Activated CD8-positive, alpha-beta memory T cell treated with anti-CD3 and anti-CD28 coated beads for 1 hour (primary cell): ENCODE results near the gene GPR146.
"Not testable (repeated sequence)": the region's sequence is repeated elsewhere in the genome, so short reads cannot be mapped to it uniquely, and the experiment has no call there.

Experiments used
- DNase-seq, 2 donors: peaks; one replicate each; pipeline ENCODE4 v3.0.0-alpha.2; 2020; ENCODE audit warnings: low read depth in 1 of 2; ENCODE audit errors: extremely low read depth in 1 of 2

Gene GPR146

DNA sequence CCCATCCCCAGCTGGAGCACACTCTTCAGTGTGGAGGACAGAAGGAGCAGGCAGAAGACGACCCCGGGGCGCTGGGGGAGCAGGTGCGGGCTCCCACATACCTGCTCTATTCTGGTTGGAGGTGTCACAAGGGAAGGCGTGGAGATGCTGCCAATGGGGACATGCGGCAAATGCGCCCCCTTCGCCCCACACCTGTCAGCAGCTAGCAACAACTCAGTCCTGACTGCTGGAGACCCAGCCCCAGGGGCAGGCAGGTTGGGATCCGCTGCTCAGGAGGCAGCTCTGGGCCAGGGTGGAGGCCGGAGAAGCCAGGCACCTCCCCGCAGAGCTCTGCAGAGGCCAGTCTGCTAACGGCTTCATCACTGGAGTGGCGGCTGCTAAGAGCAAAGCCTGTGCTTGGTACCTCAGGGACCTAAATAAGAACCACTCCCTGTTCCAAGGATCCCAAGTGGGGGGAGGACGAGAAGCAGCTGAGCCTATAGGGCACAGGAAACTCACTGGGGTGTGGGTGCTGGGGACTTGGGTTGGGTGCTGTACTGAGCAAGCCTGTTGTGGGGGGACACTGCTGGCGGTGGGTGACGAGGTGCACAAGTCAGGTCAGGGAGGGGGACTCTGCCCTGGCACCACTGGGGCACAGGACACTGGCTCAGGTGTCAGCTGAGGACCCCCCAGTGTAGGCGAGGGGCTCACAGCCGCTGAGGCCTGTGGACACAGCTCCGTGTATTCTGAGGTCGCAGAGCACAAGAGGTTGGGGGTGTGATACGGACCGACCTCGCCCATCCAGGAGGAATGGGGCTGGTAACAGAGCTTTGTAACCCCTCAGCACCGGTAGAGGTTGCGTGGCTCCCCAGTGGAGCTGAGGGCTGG lies 19.2 kb upstream of the GPR146 start:
- no peak for DNase-seq

DNA sequence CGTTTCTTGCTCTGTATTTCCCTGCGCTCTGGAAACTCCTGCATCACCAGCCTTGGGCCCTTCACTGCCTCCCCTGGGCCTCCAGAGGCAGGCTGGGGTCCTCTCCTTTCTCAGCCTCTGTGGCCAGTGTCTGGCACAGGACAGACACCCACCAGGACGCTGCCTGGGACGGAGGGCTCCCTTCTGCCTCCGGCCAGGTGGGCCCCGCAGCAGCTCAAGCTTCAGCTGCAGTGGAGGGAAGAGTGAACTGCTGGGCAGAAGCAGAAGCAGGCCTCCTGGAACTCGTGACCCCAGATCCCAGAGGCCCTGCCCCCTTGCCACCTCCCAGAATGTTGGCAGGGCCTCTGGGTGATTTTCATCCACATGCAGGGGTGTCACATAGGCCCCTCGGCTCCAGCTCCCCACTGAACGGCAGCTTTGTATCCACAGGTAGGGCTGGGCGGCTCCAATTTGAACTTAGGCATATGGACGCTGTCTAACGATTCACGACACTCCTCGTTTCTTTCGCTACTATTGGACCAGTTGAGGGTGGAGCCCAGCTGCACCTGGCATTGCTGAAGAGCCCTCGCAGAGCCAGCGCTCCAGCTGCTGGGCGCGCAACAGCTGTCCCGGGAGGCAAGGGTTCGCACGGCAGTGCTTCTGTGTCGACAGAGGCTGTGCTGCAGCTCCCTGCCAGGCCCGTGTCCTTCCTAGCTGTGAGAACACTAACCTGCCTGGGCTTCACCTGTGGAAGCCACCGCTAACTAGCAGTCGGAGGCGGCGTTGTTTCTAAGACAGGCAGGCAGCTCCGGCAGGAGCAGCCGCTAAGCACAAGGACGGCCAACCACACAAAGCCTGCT lies 18.4 kb upstream of the GPR146 start:
- no peak for DNase-seq

DNA sequence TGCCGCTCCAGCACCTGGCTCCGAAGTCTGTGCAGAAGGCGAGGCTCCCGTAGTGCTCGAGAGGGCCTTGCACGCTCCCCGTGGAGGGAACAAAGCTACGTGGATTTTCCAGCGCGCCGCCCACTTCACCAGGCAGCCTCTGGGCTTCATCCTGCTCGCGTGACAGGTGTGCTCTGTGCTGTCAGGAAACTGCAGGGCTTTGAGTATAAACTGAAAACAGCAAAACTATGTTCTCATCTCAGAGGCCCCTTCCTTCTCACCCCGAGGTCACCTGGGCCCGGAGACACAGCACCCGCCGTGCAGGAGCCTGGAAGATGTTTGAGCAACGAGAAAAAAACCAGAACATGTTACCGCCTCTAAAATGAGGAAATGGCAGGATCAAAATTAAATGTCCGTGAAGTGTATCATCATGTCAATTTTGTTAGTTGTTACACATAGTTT lies 17.6 kb upstream of the GPR146 start:
- no peak for DNase-seq

DNA sequence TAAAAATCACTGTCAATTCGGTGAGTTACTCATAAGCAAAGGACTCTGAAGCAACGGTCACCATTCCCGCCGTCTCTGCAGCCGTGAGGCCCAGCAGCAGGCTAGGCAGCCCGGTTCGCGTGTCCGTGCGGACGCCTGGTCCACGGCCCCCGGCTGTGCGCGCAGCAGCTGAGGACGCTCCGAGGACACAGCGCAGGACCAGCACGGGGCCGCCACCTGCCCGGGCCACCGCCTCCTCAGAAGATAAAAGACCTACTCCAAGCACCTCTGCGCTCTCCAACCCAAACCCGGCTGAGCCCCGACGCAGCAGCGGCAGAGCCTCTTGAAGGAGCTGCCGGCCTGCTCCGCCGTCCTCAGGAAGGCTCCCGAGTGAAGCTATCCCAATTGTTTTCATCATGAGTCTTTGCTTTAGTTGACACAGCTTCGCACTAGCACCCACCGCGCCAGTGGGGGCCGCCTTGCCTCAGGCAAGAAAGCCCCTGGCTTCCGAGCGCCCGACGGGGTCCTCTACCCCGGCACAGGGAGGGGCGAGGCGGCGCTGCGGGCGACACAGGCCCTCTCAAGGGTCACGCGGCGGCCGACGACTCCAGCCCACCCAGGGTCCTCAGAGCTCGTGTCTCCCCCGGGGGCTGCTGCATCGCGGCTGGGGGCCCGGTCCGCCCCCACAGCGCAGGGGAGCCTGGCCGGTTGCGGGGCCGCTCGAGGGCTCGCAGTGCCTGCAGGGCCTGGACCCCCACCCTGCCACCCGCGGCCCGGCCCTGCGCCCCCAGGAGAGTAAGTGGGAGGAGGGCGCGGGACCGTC lies 16.9 kb upstream of the GPR146 start:
- DNase-seq, result no peak

DNA sequence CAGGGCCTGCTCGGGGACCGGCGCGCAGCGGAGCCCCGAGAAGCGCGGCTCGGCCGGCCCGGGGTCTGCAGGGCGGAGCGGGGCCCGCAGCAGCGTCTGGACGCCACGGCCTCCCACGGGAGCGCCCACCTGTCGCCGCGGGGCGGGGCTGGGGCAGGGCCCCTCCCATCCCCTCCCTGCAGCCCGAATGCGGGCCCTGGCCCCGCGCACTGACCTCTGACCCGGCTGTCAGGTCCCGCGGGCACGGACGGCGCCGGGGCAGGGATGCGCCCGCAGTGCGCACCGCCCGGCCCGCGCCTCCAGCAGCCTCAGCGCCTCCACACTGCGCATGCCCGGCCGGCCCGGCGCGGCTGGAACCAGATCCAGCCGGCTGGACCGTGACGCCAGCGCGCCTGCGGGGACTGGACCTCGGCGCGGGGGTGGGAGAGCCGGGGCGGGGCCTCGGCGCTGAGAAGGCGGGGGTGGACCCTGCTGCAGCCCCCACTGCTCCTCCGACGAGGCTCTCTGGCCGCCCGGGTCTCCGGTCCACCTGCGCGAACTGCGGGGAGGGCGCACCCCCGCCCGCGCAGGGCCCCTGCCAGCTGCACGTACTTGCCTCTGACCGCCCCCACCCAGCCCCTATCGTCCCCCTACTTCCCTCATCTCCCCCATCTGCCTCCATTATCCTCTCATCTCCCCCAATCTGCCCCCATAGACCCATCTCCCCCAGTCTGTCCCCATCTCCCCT lies 16.1 kb upstream of the GPR146 start:
- peak in 1 of 2 donors; percentile 62 for DNase-seq

DNA sequence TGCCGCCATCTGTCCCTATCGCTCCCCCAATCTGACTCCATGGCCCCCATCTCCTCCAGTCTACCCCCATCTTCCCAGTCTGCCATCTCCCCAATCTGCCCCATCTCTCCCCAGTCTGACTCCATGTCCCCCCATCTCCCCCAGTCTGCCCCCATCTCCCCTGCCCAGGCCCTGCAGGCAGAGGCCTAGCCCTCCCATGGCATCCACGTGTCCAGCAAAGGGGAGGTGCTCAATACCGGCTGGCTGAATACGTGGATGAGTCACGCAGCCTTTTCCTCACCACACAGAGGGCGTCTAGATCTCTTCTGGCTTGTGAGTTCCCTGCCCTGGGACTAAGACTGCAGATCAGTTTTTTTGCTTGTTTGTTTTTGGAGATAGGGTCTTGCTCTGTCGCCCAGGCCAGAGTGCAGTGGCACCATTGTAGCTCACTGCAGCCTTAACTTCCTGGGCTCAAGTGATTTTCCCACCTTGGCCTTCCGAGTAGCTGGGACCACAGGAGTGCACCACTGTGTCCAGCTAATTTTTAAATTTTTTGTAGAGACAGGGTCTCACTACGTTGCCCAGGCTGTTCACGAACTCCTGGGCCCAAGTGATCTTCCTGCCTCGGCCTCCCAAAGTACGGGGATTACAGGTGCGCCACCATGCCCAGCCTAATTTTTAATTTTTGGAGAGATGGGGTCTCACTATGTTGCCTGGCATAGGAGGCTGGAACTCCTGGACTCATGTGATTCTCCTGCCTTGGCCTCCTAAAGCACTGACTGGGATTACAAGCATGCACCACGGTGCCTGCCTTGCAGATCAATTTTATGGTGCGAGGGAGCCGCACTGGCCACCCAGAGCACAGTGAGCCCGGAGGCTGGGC lies 15.3 kb upstream of the GPR146 start:
- DNase-seq, result peak in 1 of 2 donors; percentile 31

DNA sequence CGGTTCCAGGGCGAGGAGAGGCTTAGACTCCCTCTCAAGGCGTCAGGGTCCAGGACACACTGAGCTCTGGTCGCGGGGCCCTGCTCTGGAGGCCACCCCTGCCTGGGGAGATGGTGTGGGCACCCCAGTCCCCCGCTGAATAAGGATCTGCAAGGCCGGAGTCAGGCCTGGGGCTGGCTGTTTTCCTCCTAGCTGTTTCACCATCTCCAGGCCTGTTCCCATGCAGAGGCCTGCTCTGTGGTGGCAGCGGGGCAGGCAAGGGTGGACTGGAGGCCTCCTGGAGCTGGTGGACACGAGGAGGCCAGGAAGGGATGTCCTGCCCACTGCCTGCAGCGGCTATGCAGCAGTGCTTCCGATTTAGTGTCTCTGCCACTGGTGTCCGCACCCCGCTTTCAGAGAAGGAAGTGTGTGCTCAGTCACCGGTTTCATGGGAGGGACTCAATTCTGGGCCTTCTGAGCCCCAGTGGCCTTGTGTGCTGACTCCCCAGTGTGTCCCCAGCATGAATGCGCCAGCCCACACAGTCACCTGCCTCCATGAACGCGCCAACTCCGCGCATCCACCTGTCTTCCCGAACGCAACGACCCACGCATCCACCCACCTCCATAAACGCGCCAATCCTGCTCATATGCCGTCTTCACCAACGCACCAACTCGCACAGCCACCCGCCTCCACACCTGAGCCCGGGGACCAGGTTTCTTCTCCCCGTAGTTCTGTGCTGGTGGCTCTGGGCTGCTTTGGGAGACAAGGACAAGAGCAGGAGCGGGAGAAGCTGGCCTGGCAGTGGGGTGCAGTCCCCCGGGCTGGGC lies 14.5 kb upstream of the GPR146 start:
- no peak for DNase-seq

DNA sequence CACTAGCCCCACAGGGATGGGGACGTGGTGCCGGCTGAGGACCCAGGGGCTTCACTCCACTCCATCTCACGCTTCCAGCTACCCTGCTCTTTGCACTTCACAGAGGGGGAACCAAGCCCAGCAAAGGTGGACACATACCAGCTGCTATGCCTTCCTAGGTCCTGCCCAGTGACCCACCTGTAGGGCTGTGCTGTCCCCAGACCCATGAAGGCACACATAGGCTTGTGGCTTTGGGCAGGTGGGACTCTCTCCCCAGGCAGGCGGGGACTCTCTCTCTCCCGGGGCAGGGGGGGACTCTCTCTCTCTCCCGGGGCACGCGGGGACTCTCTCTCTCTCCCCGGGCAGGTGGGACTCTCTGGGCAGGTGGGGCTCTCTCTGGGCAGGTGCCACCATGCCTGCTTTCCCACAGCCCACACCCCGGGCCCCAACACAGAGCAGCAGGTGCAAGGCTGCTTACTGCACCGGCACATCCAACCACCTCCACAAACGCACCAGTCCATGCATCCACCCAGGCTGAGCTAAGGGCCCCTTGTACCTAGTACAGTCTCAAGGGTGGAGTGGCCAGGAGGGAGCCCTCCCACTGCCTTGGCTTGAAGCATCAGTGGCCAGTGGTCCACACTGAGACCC lies 13.8 kb upstream of the GPR146 start:
- DNase-seq, result no peak

DNA sequence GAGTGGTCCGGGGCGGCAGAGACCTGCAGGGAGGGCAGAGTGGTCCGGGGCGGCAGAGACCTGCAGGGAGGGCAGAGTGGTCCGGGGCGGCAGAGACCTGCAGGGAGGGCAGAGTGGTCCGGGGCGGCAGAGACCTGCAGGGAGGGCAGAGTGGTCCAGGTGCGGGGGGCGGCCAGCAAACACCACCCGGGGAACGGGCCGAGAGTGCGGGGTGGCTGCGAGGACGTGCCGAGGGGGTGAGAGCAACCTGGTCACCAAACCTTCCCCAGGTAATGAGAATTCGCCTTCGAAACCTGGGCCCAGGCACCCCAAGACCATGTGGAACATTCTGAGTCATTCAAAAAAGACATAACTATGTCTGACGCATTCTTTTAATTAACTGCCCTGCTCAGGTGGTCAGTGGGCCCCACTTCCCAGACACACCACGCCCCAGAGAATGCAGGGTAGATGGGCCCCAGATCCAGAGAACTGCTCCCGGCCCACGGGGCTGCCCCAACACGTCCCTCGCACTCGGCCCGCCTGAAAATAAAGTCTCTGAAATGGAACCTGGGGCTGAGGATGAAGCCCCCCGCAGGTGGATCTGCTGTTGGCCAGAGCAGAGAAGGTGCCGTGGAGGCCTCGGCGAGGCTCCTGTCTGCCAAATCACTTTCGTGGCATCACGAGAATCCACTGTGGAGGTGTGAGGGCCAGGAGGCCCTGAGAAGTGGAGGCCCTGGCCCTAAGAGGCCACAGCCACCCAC lies 12.5 kb upstream of the GPR146 start:
- no peak for DNase-seq

DNA sequence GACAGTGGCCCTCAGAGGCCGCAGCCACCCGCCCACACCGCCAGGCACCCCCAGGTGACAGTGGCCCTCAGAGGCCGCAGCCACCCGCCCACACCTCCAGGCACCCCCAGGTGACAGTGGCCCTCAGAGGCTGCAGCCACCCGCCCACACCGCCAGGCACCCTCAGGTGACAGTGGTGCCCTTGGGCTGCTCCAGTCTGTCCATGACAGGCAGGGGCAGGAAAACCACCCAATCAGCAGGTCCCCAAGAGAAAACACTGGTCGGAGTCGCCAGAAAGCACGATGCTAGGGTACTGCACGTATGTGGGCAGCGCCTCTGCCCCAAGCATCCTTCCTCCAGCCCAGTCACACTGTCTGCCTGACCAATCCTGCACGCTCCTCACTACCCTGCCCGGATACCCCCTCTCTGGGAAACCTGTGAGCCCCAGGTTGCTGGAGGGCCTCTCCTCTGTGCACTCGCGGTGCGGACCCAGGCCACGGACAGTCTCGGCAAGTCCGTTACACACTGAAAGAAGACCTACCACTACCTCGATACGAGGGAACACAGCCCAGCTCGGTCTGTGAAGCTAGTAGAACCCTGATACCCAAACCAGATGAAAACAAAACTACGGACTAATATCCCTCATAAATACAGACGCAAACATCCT lies 11.7 kb upstream of the GPR146 start:
- DNase-seq, result no peak

DNA sequence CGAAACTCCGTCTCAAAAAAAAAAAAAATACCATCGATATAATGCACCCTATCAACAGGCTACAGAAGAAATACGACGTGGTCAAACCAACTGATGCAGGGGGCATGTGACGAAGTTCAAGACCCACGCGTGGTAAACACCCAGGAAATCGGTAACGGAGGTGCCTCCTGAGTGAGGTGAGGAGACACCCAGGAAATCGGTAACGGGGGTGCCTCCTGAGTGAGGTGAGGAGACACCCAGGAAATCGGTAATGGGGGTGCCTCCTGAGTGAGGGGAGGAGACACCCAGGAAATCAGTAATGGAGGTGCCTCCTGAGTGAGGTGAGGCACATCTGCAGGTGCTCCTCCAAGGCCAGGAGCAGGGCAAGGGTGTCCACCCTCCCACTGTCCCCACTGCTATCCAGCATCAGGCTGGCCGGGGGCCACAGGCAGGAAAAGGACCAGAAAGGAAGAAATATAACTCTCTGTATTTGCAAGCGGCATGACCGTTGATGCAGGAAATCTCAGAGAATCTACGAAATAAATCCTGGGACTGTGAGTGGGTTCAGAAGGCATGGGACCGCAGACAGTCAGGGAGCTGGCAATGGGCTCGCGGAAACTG lies 10.7 kb upstream of the GPR146 start:
- DNase-seq, result no peak

DNA sequence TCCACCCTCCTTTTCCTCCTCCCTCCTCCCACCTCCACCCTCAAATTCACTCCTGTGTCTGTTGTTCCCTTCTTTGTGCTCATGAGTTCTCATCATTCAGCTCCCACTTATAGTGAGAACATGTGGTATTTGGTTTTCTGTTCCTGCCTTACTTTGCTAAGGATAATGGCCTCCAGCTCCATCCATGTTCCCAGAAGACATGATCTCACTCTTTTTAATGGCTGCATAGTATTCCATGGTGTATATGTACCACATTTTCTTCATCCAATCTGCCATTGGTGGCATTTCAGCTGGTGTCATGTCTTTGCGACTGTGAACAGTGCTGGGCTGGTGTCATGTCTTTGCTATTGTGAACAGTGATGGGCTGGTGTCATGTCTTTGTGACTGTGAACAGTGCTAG lies 9.6 kb upstream of the GPR146 start:
- not testable (repeated sequence) for DNase-seq

DNA sequence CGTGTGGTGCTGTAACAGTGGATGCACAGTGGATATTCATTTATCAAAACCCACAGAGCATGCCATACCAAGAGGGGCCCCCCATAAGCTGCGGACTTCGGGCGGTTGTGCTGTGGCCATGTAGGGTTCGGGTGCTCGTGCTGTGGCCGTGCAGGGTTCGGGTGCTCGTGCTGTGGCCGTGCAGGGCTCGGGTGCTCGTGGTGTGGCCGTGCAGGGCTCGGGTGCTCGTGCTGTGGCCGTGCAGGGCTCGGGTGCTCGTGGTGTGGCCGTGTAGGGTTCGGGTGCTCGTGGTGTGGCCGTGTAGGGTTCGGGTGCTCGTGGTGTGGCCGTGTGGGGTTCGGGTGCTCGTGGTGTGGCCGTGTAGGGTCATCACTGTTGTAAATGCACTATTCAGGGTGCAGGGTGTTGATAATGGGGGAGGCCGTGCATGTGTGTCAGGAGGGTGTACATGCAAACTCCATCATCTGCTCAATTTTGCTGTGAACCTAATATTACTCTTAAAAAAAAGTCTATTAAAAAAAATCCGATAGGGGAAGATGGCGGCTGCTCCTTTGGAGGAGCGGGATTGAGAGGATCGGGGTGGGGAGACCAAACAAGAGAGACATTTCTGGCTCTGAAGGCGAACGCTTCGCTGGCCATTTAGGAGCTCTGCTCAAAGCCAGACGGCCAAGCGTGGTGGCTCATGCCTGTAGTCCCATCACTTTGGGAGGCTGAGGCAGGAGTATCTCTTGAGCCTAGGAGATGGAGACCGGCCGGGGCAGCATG lies 8.0 kb upstream of the GPR146 start:
- not testable (repeated sequence) for DNase-seq

DNA sequence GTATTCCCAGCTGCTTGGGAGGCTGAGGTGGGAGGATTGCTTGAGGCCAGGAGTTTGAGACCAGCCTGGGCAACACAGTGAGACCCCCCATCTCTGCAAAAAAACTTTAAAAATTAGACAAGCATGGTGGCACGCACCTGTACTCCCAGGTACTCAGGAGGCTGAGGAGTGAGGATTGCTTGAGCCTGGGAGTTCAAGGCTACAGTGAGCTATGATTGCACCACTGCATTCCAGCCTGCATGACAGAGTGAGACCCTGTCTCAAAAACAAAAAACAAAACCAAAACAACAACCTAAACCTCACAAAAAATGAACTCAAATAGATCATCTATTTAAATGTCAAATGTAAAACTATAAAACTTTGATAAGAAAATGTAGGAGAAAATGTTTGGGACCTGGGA lies 4.1 kb upstream of the GPR146 start:
- DNase-seq, result not testable (repeated sequence)

DNA sequence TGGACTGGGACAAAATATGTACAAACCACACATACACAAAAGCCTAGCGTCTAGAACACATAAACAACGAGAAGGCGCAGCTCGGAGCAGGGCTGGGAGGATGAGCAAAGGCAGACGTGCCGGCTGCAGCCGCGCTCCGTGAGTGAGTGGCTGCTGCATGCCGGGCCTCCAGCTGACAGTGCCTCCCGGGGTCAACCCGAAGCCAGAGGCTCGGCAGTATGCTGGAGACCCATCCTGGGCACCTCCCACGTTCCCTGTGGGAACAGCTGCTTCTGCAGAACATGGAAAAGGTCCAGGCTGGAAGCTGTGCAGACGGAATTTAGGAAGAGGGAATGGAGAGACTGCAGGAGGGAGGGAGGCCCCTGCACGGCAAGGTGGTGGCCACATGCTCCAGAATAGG lies 3.6 kb upstream of the GPR146 start:
- DNase-seq, result no peak
